SK-N-SH (cell line): ENCODE measurements around the gene CD83. TPM values are rescaled to one million over a fixed set of nuclear protein-coding genes. Genes with fewer than 3 reads are reported as not detected.

Experiments
- CTCF ChIA-PET: fragments of 300-600, 350-600 bp; formaldehyde crosslinking; extraction: SDS; loops from one replicate; lab custom pipeline; 2021; lab: Yijun Ruan, JAX
- POLR2A ChIA-PET: fragments of 350-600 bp; sonication (Branson Sonifier 250); formaldehyde crosslinking; extraction: SDS; loops from one replicate; lab custom pipeline; 2020; ENCODE audit warnings: antibody characterized with exemption, inconsistent platforms; lab: Yijun Ruan, JAX
- DNase-seq: peaks from one replicate; pipeline ENCODE4 v3.0.0; 2012
- H2AFZ ChIP-seq: fragments of 200-600 bp; sonication (generic); 2 replicates; pipeline ENCODE4 v1.8.1; 2016; ENCODE audit warnings: antibody characterized with exemption, mild to moderate bottlenecking, low read depth
- H3F3A ChIP-seq: fragments of 200-600 bp; sonication (generic); replicated peaks from 2 replicates; pipeline ENCODE3; 2016; ENCODE audit warnings: antibody characterized with exemption, mild to moderate bottlenecking; ENCODE audit not compliant: insufficient read depth
- H3K27ac ChIP-seq, 2 experiments: fragments of 200-500 bp in 1 of 2; fragments of 200-600 bp in 1 of 2; sonication (Bioruptor generic) in 1 of 2; sonication (generic), shearing (Covaris generic) in 1 of 2; 2 replicates each; pipeline versions ENCODE4 v1.5.1 to v1.6.1; 2014 to 2016; ENCODE audit warnings: low read depth in 2 of 2, inconsistent platforms in 1 of 2, low read length in 1 of 2, mild to moderate bottlenecking in 1 of 2, mixed read lengths in 1 of 2
- H3K27me3 ChIP-seq: fragments of 200-600 bp; sonication (generic), shearing (Covaris generic); 2 replicates; pipeline ENCODE4 v1.6.1; 2016; ENCODE audit warnings: mixed run types; ENCODE audit not compliant: insufficient read depth
- H3K36me3 ChIP-seq, 2 experiments: fragments of 200-500 bp in 1 of 2; fragments of 200-600 bp in 1 of 2; sonication (Bioruptor generic) in 1 of 2; sonication (generic) in 1 of 2; replicated peaks in 1 of 2; 2 replicates each; pipeline versions ENCODE3 to v1.5.1; 2014 to 2016; ENCODE audit warnings: low read length in 1 of 2, mild to moderate bottlenecking in 1 of 2; ENCODE audit not compliant: insufficient read depth in 2 of 2, control insufficient read depth in 1 of 2
- H3K4me1 ChIP-seq, 2 experiments: fragments of 200-500 bp in 1 of 2; fragments of 200-600 bp in 1 of 2; sonication (Bioruptor generic) in 1 of 2; sonication (generic), shearing (Covaris generic) in 1 of 2; 2 replicates each; pipeline versions ENCODE4 v1.5.1 to v1.6.1; 2014 to 2016; ENCODE audit warnings: low read depth in 1 of 2, low read length in 1 of 2, mixed run types in 1 of 2; ENCODE audit not compliant: insufficient read depth in 2 of 2, control insufficient read depth in 1 of 2
- H3K4me2 ChIP-seq: fragments of 200-600 bp; sonication (generic), shearing (Covaris generic); 2 replicates; pipeline ENCODE4 v1.6.1; 2017; ENCODE audit warnings: mixed run types
- H3K4me3 ChIP-seq, 2 experiments: fragments of 200-500 bp in 1 of 2; fragments of 200-600 bp in 1 of 2; sonication (Bioruptor generic) in 1 of 2; sonication (generic), shearing (Covaris generic) in 1 of 2; 2 replicates each; pipeline versions ENCODE4 v1.5.1 to v1.8.1; 2014 to 2016; ENCODE audit warnings: low read depth in 2 of 2, inconsistent platforms in 1 of 2, low read length in 1 of 2, mild to moderate bottlenecking in 1 of 2, mixed read lengths in 1 of 2, moderate library complexity in 1 of 2
- H3K79me2 ChIP-seq: fragments of 200-600 bp; sonication (generic); 2 replicates; pipeline ENCODE4 v1.8.1; 2017; ENCODE audit warnings: mild to moderate bottlenecking; ENCODE audit not compliant: insufficient read depth
- H3K9ac ChIP-seq: fragments of 200-600 bp; sonication (generic); 2 replicates; pipeline ENCODE4 v1.6.1; 2017; ENCODE audit warnings: mixed run types
- H3K9me2 ChIP-seq: fragments of 200-600 bp; sonication (generic); 2 replicates; pipeline ENCODE4 v1.6.1; 2017; ENCODE audit warnings: mixed run types
- H3K9me3 ChIP-seq: fragments of 200-600 bp; sonication (generic); 2 replicates; pipeline ENCODE4 v1.6.1; 2017; ENCODE audit warnings: mixed run types, mild to moderate bottlenecking, moderate library complexity
- H4K20me1 ChIP-seq: fragments of 200-600 bp; sonication (generic); 2 replicates; pipeline ENCODE4 v1.6.1; 2017; ENCODE audit warnings: mild to moderate bottlenecking, mixed run types; ENCODE audit not compliant: insufficient read depth
- CHD2 ChIP-seq: fragments of 150-350 bp; IDR thresholded peaks from 2 replicates; pipeline ENCODE4 v1.6.1; 2018; ENCODE audit warnings: low read length; ENCODE audit not compliant: partially characterized antibody
- EZH2phosphoT487 ChIP-seq: fragments of 200-600 bp; sonication (generic); IDR thresholded peaks from 2 replicates; pipeline ENCODE4 v1.6.1; 2017; ENCODE audit warnings: low read depth, mixed run types, mild to moderate bottlenecking, antibody characterized with exemption, moderate library complexity, borderline replicate concordance
- FOSL2 ChIP-seq: IDR thresholded peaks from 2 replicates; pipeline ENCODE4 v1.4.0; 2012; ENCODE audit warnings: low read depth, mild to moderate bottlenecking, moderate library complexity, borderline replicate concordance
- FOXM1 ChIP-seq: IDR thresholded peaks from 2 replicates; pipeline ENCODE4 v1.4.0; 2012; ENCODE audit warnings: low read depth, mild to moderate bottlenecking
- RAD21 ChIP-seq: IDR thresholded peaks from 2 replicates; pipeline ENCODE4 v1.6.1; 2012; ENCODE audit warnings: mild to moderate bottlenecking, low read length
- RXRA ChIP-seq: IDR thresholded peaks from 2 replicates; pipeline ENCODE4 v1.4.0; 2012; ENCODE audit warnings: low read depth, mild to moderate bottlenecking, borderline replicate concordance
- TAF1 ChIP-seq: IDR thresholded peaks from 2 replicates; pipeline ENCODE4 v1.6.1; 2012; ENCODE audit warnings: low read depth, mild to moderate bottlenecking, low read length, moderate library complexity, borderline replicate concordance
- TEAD4 ChIP-seq: IDR thresholded peaks from 2 replicates; pipeline ENCODE4 v1.4.0; 2012; ENCODE audit warnings: mild to moderate bottlenecking, borderline replicate concordance; ENCODE audit not compliant: insufficient read depth
- WGBS: methylation state at CpG from one replicate; pipeline ENCODE4 v1.1.6; 2017; ENCODE audit warnings: low lambda C conversion rate; 5-methylcytosine and 5-hydroxymethylcytosine counted together
- polyA plus RNA-seq, 3 experiments: library from polyadenylated mRNA; depleted of rRNA; stranded (reverse); fragments of >200 nt; gene quantifications; 2 replicates each; pipeline ENCODE4 v1.2.3, GENCODE V29; 2012
- TF ChIP-seq, protein P1 (sequence below): IDR thresholded peaks from 2 replicates; pipeline ENCODE4; 2012
- TF ChIP-seq, protein P2 (sequence below): IDR thresholded peaks from 2 replicates; pipeline ENCODE4 v1.4.0; 2012; ENCODE audit warnings: low read depth, borderline replicate concordance
- TF ChIP-seq, protein P3 (sequence below): IDR thresholded peaks from 2 replicates; pipeline ENCODE4 v1.4.0; 2012; ENCODE audit warnings: low read depth, borderline replicate concordance
- TF ChIP-seq, protein P4 (sequence below): fragments of 150-350 bp; IDR thresholded peaks from 2 replicates; pipeline ENCODE4 v1.6.1; 2016; ENCODE audit warnings: mild to moderate bottlenecking, low read depth, low read length
- TF ChIP-seq, protein P5 (sequence below): IDR thresholded peaks from 2 replicates; pipeline ENCODE4 v1.4.0; 2012; ENCODE audit warnings: low read depth

The CD83 gene
- polyA plus RNA-seq, 1 of the 3 experiments (the other 2 are of a cell fraction), result 2.0 TPM

DNA sequence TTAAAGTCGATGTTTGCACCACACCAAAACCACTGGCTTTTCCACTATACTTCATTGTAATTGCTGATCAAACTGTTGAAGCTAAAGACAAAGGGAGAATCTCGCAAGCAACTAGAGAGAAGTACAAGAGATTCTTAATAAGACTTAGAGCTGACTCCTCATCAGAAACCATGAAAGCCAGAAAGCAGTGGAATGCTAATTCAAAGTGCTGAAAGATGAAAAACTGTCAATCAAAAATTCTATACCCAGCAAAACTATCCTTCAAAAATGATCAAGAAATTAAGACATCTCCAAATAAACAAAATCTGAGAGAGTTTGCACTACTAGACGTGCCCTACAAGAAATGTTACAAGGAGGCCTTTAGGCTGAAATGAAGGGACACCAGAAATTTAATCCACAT, 52.6 kb downstream of the CD83 start:
- WGBS, result 23% methylated on average over 3 of the region's 3 CpGs
- POLR2A ChIA-PET, result no interaction called here
- CTCF ChIA-PET, result interaction anchor here (1.2 to 1.3 kb wide), 2 partner anchors 17 to 22 kb away, joined by 3 to 4 read pairs; no protein-coding TSS in a partner anchor

DNA sequence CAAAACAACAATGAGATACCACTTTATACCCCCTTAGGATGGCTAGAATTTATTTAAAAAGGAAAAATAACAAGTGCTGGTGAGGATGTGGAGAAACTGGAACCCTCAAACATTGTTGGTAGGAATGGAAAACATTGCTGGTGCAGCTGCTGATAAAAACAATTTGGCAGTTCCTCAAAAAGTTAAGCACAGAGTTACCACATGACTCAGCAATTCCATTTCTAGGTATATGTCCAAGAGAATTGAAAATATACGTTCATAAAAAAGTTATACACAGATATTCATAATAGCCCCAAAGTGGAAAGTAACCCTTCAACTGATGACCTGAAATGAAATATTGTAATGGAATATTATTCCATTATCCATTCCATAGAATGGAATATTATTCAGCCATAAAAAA, 55.0 kb downstream of the CD83 start:
- Histone ChIP-seq H3K9me3 (peaks cover 8% of the 10 kb centered on the region; the same call in 1 of the 2 replicates), H3K4me3 (no peak overlapping the region), H3K36me3 (peaks cover 0 to 8% of the 10 kb centered on the region in 2 experiments), H3K27me3 (no peaks in the 10 kb centered on the region), H3K4me1 (no peaks in the 10 kb centered on the region), H3K79me2 (no peaks in the 10 kb centered on the region), H4K20me1 (no peaks in the 10 kb centered on the region)
- TF ChIP-seq, protein P1, sequence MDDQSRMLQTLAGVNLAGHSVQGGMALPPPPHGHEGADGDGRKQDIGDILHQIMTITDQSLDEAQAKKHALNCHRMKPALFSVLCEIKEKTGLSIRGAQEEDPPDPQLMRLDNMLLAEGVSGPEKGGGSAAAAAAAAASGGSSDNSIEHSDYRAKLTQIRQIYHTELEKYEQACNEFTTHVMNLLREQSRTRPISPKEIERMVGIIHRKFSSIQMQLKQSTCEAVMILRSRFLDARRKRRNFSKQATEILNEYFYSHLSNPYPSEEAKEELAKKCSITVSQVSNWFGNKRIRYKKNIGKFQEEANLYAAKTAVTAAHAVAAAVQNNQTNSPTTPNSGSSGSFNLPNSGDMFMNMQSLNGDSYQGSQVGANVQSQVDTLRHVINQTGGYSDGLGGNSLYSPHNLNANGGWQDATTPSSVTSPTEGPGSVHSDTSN, result no peak
- TF ChIP-seq TEAD4, result no peak
- TF ChIP-seq RXRA, result no peak
- no peak for TF ChIP-seq EZH2phosphoT487
- TF ChIP-seq TAF1, result no peak
- TF ChIP-seq, all 33 proteins: peak for 0
- Histone ChIP-seq H3F3A (no peaks in the 10 kb centered on the region), H3K27ac (no peak overlapping the region), H2AFZ (no peak overlapping the region), H3K9ac (no peak overlapping the region), H3K9me2 (no peaks in the 10 kb centered on the region), H3K4me2 (no peak overlapping the region)
- CTCF ChIA-PET, result no interaction called here
- POLR2A ChIA-PET, result no interaction called here
- 62% methylated on average over 1 of the region's 1 CpG for WGBS
- no peak for DNase-seq

More for the DNA sequence above, 52.6 kb downstream of the CD83 start:
- DNase-seq, result no peak
- H3K9me3 ChIP-seq, result peaks cover 8% of the 10 kb centered on the region; the same call in 1 of the 2 replicates
- TF ChIP-seq, protein P2, sequence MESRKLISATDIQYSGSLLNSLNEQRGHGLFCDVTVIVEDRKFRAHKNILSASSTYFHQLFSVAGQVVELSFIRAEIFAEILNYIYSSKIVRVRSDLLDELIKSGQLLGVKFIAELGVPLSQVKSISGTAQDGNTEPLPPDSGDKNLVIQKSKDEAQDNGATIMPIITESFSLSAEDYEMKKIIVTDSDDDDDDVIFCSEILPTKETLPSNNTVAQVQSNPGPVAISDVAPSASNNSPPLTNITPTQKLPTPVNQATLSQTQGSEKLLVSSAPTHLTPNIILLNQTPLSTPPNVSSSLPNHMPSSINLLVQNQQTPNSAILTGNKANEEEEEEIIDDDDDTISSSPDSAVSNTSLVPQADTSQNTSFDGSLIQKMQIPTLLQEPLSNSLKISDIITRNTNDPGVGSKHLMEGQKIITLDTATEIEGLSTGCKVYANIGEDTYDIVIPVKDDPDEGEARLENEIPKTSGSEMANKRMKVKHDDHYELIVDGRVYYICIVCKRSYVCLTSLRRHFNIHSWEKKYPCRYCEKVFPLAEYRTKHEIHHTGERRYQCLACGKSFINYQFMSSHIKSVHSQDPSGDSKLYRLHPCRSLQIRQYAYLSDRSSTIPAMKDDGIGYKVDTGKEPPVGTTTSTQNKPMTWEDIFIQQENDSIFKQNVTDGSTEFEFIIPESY, result no peak
- TF ChIP-seq, protein P3, sequence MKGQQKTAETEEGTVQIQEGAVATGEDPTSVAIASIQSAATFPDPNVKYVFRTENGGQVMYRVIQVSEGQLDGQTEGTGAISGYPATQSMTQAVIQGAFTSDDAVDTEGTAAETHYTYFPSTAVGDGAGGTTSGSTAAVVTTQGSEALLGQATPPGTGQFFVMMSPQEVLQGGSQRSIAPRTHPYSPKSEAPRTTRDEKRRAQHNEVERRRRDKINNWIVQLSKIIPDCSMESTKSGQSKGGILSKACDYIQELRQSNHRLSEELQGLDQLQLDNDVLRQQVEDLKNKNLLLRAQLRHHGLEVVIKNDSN, result no peak
- TF ChIP-seq FOSL2 (no peak), CHD2 (no peak), EZH2phosphoT487 (no peak), RAD21 (no peak), FOXM1 (no peak)
- TF ChIP-seq, protein P4, sequence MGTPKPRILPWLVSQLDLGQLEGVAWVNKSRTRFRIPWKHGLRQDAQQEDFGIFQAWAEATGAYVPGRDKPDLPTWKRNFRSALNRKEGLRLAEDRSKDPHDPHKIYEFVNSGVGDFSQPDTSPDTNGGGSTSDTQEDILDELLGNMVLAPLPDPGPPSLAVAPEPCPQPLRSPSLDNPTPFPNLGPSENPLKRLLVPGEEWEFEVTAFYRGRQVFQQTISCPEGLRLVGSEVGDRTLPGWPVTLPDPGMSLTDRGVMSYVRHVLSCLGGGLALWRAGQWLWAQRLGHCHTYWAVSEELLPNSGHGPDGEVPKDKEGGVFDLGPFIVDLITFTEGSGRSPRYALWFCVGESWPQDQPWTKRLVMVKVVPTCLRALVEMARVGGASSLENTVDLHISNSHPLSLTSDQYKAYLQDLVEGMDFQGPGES, result no peak
- TF ChIP-seq, protein P5, sequence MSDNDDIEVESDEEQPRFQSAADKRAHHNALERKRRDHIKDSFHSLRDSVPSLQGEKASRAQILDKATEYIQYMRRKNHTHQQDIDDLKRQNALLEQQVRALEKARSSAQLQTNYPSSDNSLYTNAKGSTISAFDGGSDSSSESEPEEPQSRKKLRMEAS, result no peak
- no peak overlapping the region for H3K4me2 ChIP-seq
- H3K9ac ChIP-seq, result no peak overlapping the region
- peaks cover 0 to 8% of the 10 kb centered on the region in 2 experiments for H3K36me3 ChIP-seq
- H3K4me3 ChIP-seq, result no peak overlapping the region
- H3K27me3 ChIP-seq, result no peaks in the 10 kb centered on the region
- H3K4me1 ChIP-seq, result no peaks in the 10 kb centered on the region; a peak in 1 of 4 replicates
- no peaks in the 10 kb centered on the region for H3K79me2 ChIP-seq
- no peak overlapping the region for H2AFZ ChIP-seq
- no peaks in the 10 kb centered on the region for H4K20me1 ChIP-seq
- H3K27ac ChIP-seq, result no peak overlapping the region
- H3F3A ChIP-seq, result no peaks in the 10 kb centered on the region
- no peaks in the 10 kb centered on the region for H3K9me2 ChIP-seq
